Keratinocyte (primary cell): Measurements from ENCODE around the gene CBX8.
A peak's percentile ranks its signal among the peaks of the same experiment; 100 is the strongest.

Experiments
- EZH2 ChIP-seq: IDR thresholded peaks from one replicate; pipeline ENCODE4 v1.6.1; 2012; ENCODE audit warnings: inconsistent platforms, mild to moderate bottlenecking, low read length, moderate library complexity
- TF ChIP-seq, protein P1 (sequence below), 3 experiments: IDR thresholded peaks in 1 of 3; conservative IDR thresholded peaks in 1 of 3; optimal IDR thresholded peaks in 1 of 3; 2 replicates in 2 of 3; 3 replicates in 1 of 3; pipeline versions ENCODE3 to v1.5.1; 2011; ENCODE audit warnings: low read length in 3 of 3, mild to moderate bottlenecking in 3 of 3, moderate library complexity in 2 of 3, control low read depth in 1 of 3, inconsistent platforms in 1 of 3; ENCODE audit not compliant: insufficient read depth in 2 of 3; ENCODE audit errors: extremely low read depth in 1 of 3

DNA sequence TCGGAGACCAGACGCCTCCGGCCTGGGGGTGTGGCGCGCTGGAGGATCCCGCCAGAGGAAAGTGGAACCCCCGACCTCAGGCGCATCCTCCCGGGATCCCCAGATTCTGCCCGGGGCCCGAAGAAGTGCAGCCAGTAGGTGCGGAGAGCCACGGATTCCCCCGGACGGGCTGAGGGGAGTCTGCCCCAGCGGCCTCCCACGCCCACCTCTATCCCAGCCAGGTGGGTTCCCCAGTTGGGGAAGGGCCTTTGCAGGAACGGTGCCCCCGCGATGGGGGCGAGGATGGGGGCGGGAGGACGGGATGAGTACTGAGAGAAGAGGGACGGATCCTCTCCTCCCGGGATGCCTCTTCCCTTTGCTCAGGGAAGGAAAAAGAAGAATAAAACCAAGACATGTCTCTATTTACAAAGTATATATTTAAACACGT is 5.1 kb downstream of the CBX8 start:
- TF ChIP-seq, protein P1, sequence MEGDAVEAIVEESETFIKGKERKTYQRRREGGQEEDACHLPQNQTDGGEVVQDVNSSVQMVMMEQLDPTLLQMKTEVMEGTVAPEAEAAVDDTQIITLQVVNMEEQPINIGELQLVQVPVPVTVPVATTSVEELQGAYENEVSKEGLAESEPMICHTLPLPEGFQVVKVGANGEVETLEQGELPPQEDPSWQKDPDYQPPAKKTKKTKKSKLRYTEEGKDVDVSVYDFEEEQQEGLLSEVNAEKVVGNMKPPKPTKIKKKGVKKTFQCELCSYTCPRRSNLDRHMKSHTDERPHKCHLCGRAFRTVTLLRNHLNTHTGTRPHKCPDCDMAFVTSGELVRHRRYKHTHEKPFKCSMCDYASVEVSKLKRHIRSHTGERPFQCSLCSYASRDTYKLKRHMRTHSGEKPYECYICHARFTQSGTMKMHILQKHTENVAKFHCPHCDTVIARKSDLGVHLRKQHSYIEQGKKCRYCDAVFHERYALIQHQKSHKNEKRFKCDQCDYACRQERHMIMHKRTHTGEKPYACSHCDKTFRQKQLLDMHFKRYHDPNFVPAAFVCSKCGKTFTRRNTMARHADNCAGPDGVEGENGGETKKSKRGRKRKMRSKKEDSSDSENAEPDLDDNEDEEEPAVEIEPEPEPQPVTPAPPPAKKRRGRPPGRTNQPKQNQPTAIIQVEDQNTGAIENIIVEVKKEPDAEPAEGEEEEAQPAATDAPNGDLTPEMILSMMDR (optimal IDR thresholded peaks at IDR 0.05 in 1 of 3, IDR thresholded peaks at IDR 0.05 in 1 of 3, conservative IDR thresholded peaks at IDR 0.05 in 1 of 3; ENCODE audit: extremely low read depth in 1 of 3, insufficient read depth in 2 of 3, low read length in 3 of 3) = no peak
- TF ChIP-seq EZH2 = peak; percentile 89
